Measurements from ENCODE around the gene INO80C.

Gene INO80C

GRCh38 chr18:35497370-35498197, at the start of gene INO80C:
Gene INO80C, minus strand, starts transcription at chr18:35497960. Its CDS starts 86 bp downstream, at chr18:35497874.
- H3K27ac ChIP-seq = peak within 1 kb of the TSS; percentile 51 to 99 (median 94)
- peak within 1 kb of the TSS; percentile 41 to 61 (median 46) for H3K4me3 ChIP-seq

GRCh38 chr18:35547008-35547605, 49.3 kb upstream of the INO80C start:
- H3K27ac ChIP-seq = no peak overlapping the region
- H3K4me3 ChIP-seq = no peak overlapping the region

- Histone ChIP-seq H3K4me3 (no peak overlapping the region), H3K27ac (no peak overlapping the region)
Observed at GRCh38 chr18:35542356-35542755, 44.6 kb upstream of the INO80C start.

GRCh38 chr18:35535297-35535696, 37.5 kb upstream of the INO80C start:
- Histone ChIP-seq H3K4me3 (no peak overlapping the region), H3K27ac (no peak overlapping the region)

- no peak overlapping the region for H3K27ac ChIP-seq
- H3K4me3 ChIP-seq = no peak overlapping the region
Observed at GRCh38 chr18:35533916-35534405, 36.2 kb upstream of the INO80C start.

DNA sequence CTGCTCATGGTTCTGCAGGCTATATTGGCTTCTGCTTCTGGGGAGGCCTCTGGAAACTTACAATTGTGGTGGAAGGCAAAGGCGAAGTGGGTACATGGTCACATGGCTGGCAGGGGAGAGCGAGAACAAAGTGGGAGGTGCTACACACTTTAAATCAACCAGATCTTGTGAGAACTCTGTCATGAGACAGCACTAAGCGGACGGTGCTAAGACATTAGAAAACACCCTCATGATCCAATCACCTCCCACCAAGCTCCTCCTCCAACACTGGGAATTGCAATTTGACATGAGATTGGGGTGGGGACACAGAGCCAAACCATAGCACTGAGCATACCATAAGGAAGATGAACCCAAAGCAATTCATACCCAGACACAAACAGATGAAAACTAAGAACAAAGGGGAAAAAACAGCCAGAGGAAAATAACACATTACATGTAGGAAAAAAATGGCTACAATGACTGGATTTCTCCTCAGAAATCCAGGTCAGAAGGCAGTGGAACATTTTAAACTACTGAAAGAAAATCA, 31.1 kb upstream of the INO80C start:
- Histone ChIP-seq H3K27ac (no peak overlapping the region), H3K4me3 (no peak overlapping the region)

DNA sequence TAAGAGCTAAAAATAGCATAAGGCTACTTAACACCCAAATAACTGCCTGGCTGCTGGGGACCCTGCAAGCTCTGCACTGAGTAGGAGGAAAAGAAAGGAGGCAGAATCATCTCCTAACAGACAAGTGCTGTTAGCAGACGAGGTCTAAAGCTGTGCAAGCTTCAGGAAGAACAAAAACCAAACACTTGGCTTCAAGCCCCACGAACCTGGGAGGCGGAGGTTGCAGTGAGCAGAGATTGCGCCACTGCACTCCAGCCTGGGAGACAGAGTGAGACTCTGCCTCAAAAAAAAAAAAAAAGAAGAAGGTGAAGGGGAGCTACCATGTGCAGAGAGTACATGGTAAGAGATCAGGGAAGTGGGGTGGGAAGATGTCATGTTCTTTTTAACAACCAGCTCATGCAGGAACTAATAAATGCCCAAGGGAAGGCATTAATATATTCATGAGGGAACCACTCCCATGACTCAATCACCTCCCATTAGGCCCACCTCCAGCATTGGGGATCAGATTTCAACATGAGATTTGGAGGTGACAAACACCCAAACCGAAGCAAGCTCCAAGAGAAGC, 28.8 kb upstream of the INO80C start:
- Histone ChIP-seq H3K4me3 (no peak overlapping the region), H3K27ac (peak overlapping the region in 12 of 21 experiments; percentile 26 to 65 (median 36))

GRCh38 chr18:35525795-35526494, 28.2 kb upstream of the INO80C start:
- Histone ChIP-seq H3K4me3 (no peak overlapping the region), H3K27ac (peak overlapping the region in 14 of 21 experiments; percentile 26 to 65 (median 38))

DNA sequence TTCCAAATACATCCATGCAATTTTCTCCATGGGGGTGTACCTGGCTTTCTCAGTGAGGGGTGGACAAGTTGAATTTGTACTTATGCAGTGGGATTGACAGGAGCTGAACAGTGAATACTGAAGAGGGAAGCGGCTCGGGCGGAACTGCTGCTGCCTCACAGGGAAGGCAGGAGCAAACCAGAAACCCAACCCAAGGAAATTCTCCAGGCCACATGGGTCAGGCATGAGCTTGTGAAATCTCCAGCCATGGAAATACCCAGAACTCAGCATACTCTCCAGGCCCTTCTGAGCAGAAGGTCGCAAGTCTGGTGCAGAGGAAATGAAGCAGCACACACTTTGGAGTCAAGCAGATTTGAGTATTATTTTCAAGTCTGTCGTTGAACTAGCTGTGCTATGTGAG, 26.5 kb upstream of the INO80C start:
- Histone ChIP-seq H3K27ac (peak overlapping the region in 2 of 21 experiments; percentile 7 to 32), H3K4me3 (no peak overlapping the region)

GRCh38 chr18:35522130-35522959, 24.6 kb upstream of the INO80C start:
- Histone ChIP-seq H3K27ac (no peak overlapping the region), H3K4me3 (no peak overlapping the region)

DNA sequence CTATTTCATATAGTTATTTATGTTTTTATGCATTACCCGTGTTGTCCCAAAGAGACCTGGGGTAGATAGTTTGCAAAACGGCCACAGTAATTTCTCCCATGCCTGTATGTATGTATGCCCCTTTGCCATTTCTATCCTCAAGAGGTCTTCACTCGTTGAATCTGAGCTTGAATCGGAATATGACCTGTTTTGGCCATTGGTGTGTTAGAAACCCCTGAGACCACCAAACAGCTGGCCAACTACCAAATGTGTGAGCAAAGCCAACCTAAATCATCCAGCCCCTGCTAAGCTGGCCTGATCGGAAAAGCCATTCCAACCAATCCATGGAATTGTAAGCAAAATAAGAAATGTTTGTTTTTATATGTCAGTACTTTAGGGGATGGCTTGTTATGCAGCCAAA, 23.4 kb upstream of the INO80C start:
- Histone ChIP-seq H3K4me3 (no peak overlapping the region), H3K27ac (no peak overlapping the region)

DNA sequence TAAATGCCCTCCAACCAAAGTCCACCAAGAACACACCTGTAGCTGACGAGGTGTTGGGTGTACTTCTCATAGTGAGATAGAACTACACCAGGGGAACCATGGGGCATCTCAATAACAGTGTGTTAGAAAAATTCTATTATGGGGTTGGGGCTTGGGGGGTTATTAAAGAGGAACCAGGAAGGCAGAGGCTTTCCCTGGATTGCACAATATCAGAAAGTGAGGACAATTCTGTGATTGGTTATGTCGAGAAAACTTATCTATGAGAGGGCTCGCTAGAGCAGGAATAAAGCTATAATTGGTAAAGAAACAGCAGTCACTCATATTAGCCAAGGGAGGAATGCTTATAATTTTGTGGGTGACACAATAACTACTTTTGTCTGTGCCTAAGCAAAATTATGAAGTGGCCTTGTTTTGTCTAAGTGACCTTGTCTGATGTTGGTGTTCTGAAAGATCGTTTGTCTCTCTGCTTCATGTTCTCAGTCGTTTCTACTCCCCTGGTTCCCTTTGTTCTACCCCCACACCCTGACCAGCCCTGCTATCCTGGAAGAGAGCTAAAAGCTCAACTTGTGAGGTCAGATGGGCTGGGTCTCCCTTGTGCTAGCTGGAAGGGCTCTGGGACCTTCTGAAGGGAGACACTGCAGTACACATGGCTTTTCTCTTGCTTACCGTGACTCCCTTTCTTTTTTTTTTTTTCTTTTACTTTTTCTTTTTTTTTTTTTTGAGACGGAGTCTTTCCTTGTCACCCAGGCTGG, 21.6 kb upstream of the INO80C start:
- no peak overlapping the region for H3K4me3 ChIP-seq
- no peak overlapping the region for H3K27ac ChIP-seq

DNA sequence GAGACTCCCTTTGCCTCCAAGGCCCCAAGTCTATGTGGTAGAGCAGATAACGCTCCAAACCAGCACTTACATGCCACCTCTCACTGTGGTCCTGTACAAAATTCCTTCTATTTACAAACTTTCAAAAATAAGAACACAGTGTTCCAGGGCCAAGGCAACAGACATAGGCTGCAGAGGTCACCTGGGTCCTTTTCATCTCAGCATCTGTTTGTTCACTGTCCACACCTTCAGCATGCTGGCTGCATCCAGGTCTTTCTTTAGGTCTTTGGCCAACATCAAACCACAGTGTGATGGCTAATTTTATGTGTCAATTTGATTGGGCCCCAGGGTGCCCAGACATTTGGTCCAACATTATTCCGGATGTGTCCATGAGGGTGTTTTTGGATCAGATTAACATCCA, 20.0 kb upstream of the INO80C start:
- H3K27ac ChIP-seq = no peak overlapping the region
- H3K4me3 ChIP-seq = no peak overlapping the region

DNA sequence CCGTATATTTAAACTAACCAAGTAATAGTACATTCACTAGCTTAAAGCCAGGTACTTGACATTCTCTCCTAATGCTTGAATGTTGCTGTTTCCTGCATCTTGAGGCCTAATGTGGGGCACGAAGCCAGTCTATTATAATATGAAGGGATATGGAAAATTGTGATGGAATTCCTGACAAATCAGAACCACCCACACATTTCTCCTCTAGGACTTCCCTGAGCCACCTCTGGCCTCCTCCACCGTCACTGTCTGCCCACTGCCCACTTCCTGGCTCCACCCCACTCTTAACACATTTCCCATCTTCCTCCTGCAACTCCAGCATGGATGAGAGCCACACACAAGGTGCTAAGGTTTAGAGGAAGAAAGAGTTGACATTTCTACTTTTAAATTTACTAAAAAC, 19.0 kb upstream of the INO80C start:
- H3K27ac ChIP-seq = peak overlapping the region in 1 of 21 experiments; percentile 45
- H3K4me3 ChIP-seq = no peak overlapping the region

- H3K4me3 ChIP-seq = no peak overlapping the region
- H3K27ac ChIP-seq = no peak overlapping the region
Observed at GRCh38 chr18:35516351-35516750, 18.6 kb upstream of the INO80C start.

DNA sequence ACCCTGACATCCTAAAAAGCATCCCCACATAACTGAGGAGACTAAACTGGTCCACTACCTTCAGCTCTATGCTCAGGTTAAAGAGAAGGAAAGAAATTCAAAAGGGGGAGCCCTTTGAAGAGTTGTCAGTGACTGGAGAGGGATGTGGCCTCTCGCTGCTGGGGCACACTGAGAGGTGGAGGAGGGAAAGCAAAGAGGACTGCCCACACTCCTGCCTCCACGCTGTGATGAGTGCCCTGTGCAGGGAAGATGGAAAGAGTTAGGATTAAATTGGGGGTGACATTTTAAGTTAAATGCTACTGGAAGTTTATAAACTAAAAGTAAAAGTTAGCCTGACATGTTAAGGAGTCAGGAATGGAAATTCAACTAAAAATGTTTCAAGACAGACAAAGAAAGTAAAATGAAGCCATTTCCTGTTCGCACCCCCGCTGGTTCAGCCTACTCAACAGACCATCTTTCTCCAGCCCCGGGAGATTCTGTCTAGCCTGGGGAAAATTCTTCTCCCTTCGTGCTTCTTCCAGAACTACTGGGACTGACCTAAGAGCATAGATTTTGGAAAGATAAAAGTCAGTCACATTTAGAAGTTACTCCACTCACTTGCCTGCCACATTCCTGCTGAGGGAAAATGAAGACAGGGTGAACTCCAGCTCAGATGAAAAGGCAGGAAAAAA, 17.8 kb upstream of the INO80C start:
- Histone ChIP-seq H3K27ac (no peak overlapping the region), H3K4me3 (no peak overlapping the region)

DNA sequence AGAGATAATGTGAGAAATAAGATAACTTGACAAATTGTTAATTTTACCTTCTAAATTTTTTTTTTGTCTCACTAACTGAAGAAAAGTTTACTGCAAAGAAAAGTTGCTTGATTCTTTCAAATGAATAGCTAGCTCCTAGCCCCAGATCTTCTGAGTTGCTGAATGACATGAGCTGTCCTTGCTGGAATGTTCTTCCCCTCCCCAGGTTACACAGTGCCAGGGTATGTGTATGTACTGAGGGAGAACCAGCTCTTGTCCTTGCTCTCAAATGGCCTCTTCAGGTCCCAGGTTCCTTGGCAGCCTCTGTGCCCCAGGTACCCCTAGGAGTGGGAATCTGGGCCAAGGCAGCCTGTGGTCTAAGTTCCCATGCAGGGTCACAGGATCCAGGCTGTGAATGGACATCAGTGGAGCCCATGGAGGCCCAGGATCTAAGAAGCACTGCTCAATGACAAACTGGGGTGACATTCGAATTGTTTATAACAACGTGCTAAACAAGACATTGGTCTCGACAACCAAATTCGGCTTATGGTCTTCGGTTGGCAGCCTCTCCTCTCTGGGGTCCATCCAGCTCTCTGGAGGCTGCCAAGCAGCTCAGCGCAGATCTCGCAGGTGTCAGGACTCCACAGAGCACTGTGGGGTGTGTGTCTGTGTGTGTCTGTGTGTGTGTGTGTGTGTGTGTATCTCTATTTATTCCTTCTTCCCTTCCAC, 17.1 kb upstream of the INO80C start:
- Histone ChIP-seq H3K4me3 (no peak overlapping the region), H3K27ac (no peak overlapping the region)
